GM23338 (cell line): ENCODE measurements around the gene CPAMD8. TPM values are rescaled to one million over a fixed set of nuclear protein-coding genes. Genes with fewer than 3 reads are reported as not detected.

Source experiments
- ATAC-seq: fragments of 200-7000 bp; cut with Tn5 transposase; 3 replicates; pipeline ENCODE4 v1.9.1; 2020
- DNase-seq: peaks from one replicate; pipeline ENCODE4 v3.0.0-alpha.2; 2015; ENCODE audit warnings: low spot score
- H2AFZ ChIP-seq: fragments of 200-600 bp; sonication (generic); 2 replicates; pipeline ENCODE4 v1.8.0; 2016; ENCODE audit warnings: antibody characterized with exemption, mild to moderate bottlenecking, moderate library complexity
- H3F3A ChIP-seq: fragments of 200-600 bp; sonication (generic); replicated peaks from 2 replicates; pipeline ENCODE4 v1.8.0; 2017; ENCODE audit warnings: antibody characterized with exemption, mixed run types, low read depth
- H3K27ac ChIP-seq: fragments of 200-600 bp; sonication (generic); 2 replicates; pipeline ENCODE4 v1.6.1; 2016; ENCODE audit warnings: low read depth
- H3K27me3 ChIP-seq: fragments of 200-600 bp; sonication (generic); 2 replicates; pipeline ENCODE4 v1.8.0; 2016; ENCODE audit warnings: mild to moderate bottlenecking, mixed run types, moderate library complexity; ENCODE audit not compliant: insufficient read depth
- H3K36me3 ChIP-seq: fragments of 200-600 bp; sonication (generic); 2 replicates; pipeline ENCODE4 v1.8.0; 2016; ENCODE audit warnings: mild to moderate bottlenecking; ENCODE audit not compliant: insufficient read depth
- H3K4me1 ChIP-seq: fragments of 200-600 bp; sonication (generic); 2 replicates; pipeline ENCODE4 v1.8.0; 2016; ENCODE audit warnings: mild to moderate bottlenecking, moderate library complexity; ENCODE audit not compliant: insufficient read depth
- H3K4me2 ChIP-seq: fragments of 200-600 bp; sonication (generic); 2 replicates; pipeline ENCODE4 v1.7.1; 2017; ENCODE audit warnings: mixed run types
- H3K4me3 ChIP-seq: fragments of 200-600 bp; sonication (generic); 2 replicates; pipeline ENCODE4 v1.6.1; 2016; ENCODE audit warnings: mixed run types
- H3K79me2 ChIP-seq: fragments of 200-600 bp; sonication (generic); replicated peaks from 2 replicates; pipeline ENCODE4 v1.8.0; 2017; ENCODE audit warnings: mild to moderate bottlenecking; ENCODE audit not compliant: insufficient read depth
- H3K9me2 ChIP-seq: fragments of 200-600 bp; sonication (generic); 2 replicates; pipeline ENCODE4 v1.8.0; 2017; ENCODE audit not compliant: insufficient read depth
- H4K20me1 ChIP-seq: fragments of 200-600 bp; sonication (generic); replicated peaks from 2 replicates; pipeline ENCODE4 v1.8.0; 2017; ENCODE audit warnings: mild to moderate bottlenecking; ENCODE audit not compliant: insufficient read depth
- H3K27ac Mint-ChIP-seq: 2 replicates; pipeline ENCODE4 v1.8.0; 2020; ENCODE audit warnings: inconsistent platforms, mild to moderate bottlenecking, moderate library complexity, mixed read lengths
- H3K27me3 Mint-ChIP-seq: 3 replicates; pipeline ENCODE4 v1.8.0; 2022; ENCODE audit warnings: low read depth, mild to moderate bottlenecking, moderate library complexity, mixed read lengths, inconsistent platforms; ENCODE audit not compliant: insufficient read depth, poor library complexity
- H3K36me3 Mint-ChIP-seq: 3 replicates; pipeline ENCODE4 v1.8.0; 2021; ENCODE audit warnings: low read depth, mild to moderate bottlenecking, inconsistent platforms, moderate library complexity, mixed read lengths
- H3K4me1 Mint-ChIP-seq: 3 replicates; pipeline ENCODE4 v1.8.0; 2020; ENCODE audit warnings: mild to moderate bottlenecking, inconsistent platforms, mixed read lengths
- H3K4me3 Mint-ChIP-seq: 3 replicates; pipeline ENCODE4 v1.8.0; 2021; ENCODE audit warnings: moderate library complexity, mild to moderate bottlenecking, inconsistent platforms, mixed read lengths
- H3K9me3 Mint-ChIP-seq: 3 replicates; pipeline ENCODE4 v1.8.0; 2020; ENCODE audit warnings: moderate library complexity, mild to moderate bottlenecking, inconsistent platforms, mixed read lengths
- CREB1 ChIP-seq: fragments of 250-450 bp; sonication (Bioruptor Pico); IDR thresholded peaks from 2 replicates; pipeline ENCODE4 v1.5.0; 2020; ENCODE audit warnings: low read depth, mild to moderate bottlenecking, moderate library complexity
- NANOG ChIP-seq: IDR thresholded peaks from 2 replicates; pipeline ENCODE4 v1.6.1; 2016; ENCODE audit warnings: antibody characterized with exemption, borderline replicate concordance
- REST ChIP-seq: IDR thresholded peaks from one replicate; pipeline ENCODE4 v1.6.1; 2018; ENCODE audit warnings: antibody characterized with exemption; ENCODE audit not compliant: unreplicated experiment
- ZNF462 ChIP-seq: fragments of 250-450 bp; sonication (Bioruptor Pico); IDR thresholded peaks from 2 replicates; pipeline ENCODE4 v1.5.0; 2020; ENCODE audit warnings: mild to moderate bottlenecking, moderate library complexity
- polyA plus RNA-seq: library from polyadenylated mRNA; unstranded; fragments of >200 nt; fragmentation: Nextera tagmentation; extraction: Ambion mirVana; gene quantifications from 2 replicates; pipeline ENCODE4 v1.2.1, GENCODE V29; 2016
- total RNA-seq: library from RNA; depleted of rRNA; stranded (reverse); fragments of >200 nt; shearing (Covaris generic); gene quantifications from 2 replicates; pipeline ENCODE4 v1.2.3, GENCODE V29; 2014

The CPAMD8 gene
- total and polyA plus RNA-seq, 2 experiments from 2014 or later: 4.4 to 11.8 TPM

- no peak for TF ChIP-seq ZNF462 (CRISPR knock-in tag)
These were observed 3.9 kb downstream of the CPAMD8 start (continued) for GRCh38 chr19:17022738-17023137.

- Histone ChIP-seq H2AFZ (no peak overlapping the region), H3K4me1 (peaks cover 8% of the 10 kb centered on the region), H3K4me3 (no peak overlapping the region), H3F3A (no peaks in the 10 kb centered on the region), H3K9me2 (no peaks in the 10 kb centered on the region), H3K27ac (no peak overlapping the region), H3K79me2 (peaks cover 10% of the 10 kb centered on the region), H3K27me3 (peaks cover 10% of the 10 kb centered on the region; the same call in 1 of the 2 replicates), H4K20me1 (no peaks in the 10 kb centered on the region), H3K36me3 (0 out of 2 replicates have a peak, but pooled peaks cover 2% of the 10 kb centered on the region), H3K4me2 (no peak overlapping the region)
- ATAC-seq (no peak), DNase-seq (no peak)
- Mint-ChIP-seq H3K4me3 (no peak overlapping the region), H3K9me3 (peaks cover 37% of the 10 kb centered on the region), H3K27me3 (peaks cover 16% of the 10 kb centered on the region), H3K27ac (no peak overlapping the region), H3K36me3 (peaks cover 41% of the 10 kb centered on the region), H3K4me1 (peaks cover 5% of the 10 kb centered on the region; the same call in 2 of the 3 replicates)
- TF ChIP-seq ZNF462 (CRISPR knock-in tag) (no peak), REST (no peak), CREB1 (CRISPR knock-in tag) (no peak), NANOG (no peak)
These were observed 4.6 kb downstream of the CPAMD8 start for GRCh38 chr19:17021793-17022590.
